IMR-90 (cell line): Measurements from ENCODE around the gene CUBN. TPM values are rescaled to one million over a fixed set of nuclear protein-coding genes. Genes with fewer than 3 reads are reported as not detected.

ENCODE experiments used
- ATAC-seq: fragments of 200-7000 bp; cut with Tn5 transposase; 2 replicates; pipeline ENCODE4 v1.9.1; 2020; ENCODE audit warnings: low read depth, mild to moderate bottlenecking, moderate library complexity
- BruUV-seq: library from RNA; stranded (reverse); fragments of 400-500 nt; replicated peaks from 2 replicates; lab custom pipeline; 2021; lab: Mats Ljungman, UMichigan
- CTCF ChIA-PET: fragments of 300-600 bp; formaldehyde crosslinking; extraction: SDS; loops from one replicate; lab custom pipeline; 2021; ENCODE audit warnings: antibody characterized with exemption; lab: Yijun Ruan, JAX
- POLR2A ChIA-PET: fragments of 300-600 bp; sonication (Branson Sonifier 250); formaldehyde crosslinking; loops from one replicate; lab custom pipeline; 2022; ENCODE audit warnings: antibody characterized with exemption; ENCODE audit not compliant: unreplicated experiment; lab: Charles Lee
- DNase-seq: peaks from one replicate; pipeline ENCODE4 v3.0.0; 2013
- H2AFZ ChIP-seq: replicated peaks from 2 replicates; pipeline ENCODE3; 2013; ENCODE audit warnings: low read length, mild to moderate bottlenecking; ENCODE audit not compliant: poor library complexity
- H2AK5ac ChIP-seq: 2 replicates; pipeline ENCODE4 v1.6.1; 2013; ENCODE audit warnings: low read depth, low read length, inconsistent platforms
- H2AK9ac ChIP-seq: replicated peaks from 2 replicates; pipeline ENCODE3; 2013; ENCODE audit warnings: mild to moderate bottlenecking, low read depth, low read length, moderate library complexity; ENCODE audit not compliant: poor library complexity
- H2BK120ac ChIP-seq: 2 replicates; pipeline ENCODE4 v1.6.1; 2013; ENCODE audit warnings: low read depth, low read length, inconsistent platforms
- H2BK15ac ChIP-seq: 3 replicates; pipeline ENCODE4 v1.6.1; 2013; ENCODE audit warnings: low read depth, low read length, inconsistent platforms
- H2BK20ac ChIP-seq: 2 replicates; pipeline ENCODE4 v1.6.1; 2013; ENCODE audit warnings: low read depth, mild to moderate bottlenecking, inconsistent platforms, low read length, moderate library complexity
- H2BK5ac ChIP-seq: 2 replicates; pipeline ENCODE4 v1.6.1; 2013; ENCODE audit warnings: mild to moderate bottlenecking, low read depth, low read length, inconsistent platforms; ENCODE audit not compliant: poor library complexity, severe bottlenecking
- H3K14ac ChIP-seq: replicated peaks from 2 replicates; pipeline ENCODE4 v1.6.1; 2013; ENCODE audit warnings: low read depth, low read length, inconsistent platforms
- H3K18ac ChIP-seq: 2 replicates; pipeline ENCODE4 v1.6.1; 2013; ENCODE audit warnings: low read depth, low read length, control low read depth
- H3K23ac ChIP-seq: 2 replicates; pipeline ENCODE4 v1.6.1; 2013; ENCODE audit warnings: low read depth, low read length, inconsistent platforms
- H3K27ac ChIP-seq: 2 replicates; pipeline ENCODE4 v1.5.1; 2013; ENCODE audit warnings: mild to moderate bottlenecking, control low read depth, low read length; ENCODE audit not compliant: insufficient read depth
- H3K27me3 ChIP-seq: 2 replicates; pipeline ENCODE4 v1.6.1; 2013; ENCODE audit warnings: low read length; ENCODE audit not compliant: control insufficient read depth, insufficient read depth
- H3K36me3 ChIP-seq: 2 replicates; pipeline ENCODE4 v1.6.1; 2013; ENCODE audit warnings: low read length, mixed read lengths; ENCODE audit not compliant: control insufficient read depth, insufficient read depth
- H3K4ac ChIP-seq: 2 replicates; pipeline ENCODE4 v1.6.1; 2013; ENCODE audit warnings: low read depth, low read length, inconsistent platforms
- H3K4me1 ChIP-seq: 2 replicates; pipeline ENCODE4 v1.6.1; 2013; ENCODE audit warnings: low read length, mixed read lengths; ENCODE audit not compliant: control insufficient read depth, insufficient read depth
- H3K4me2 ChIP-seq: 2 replicates; pipeline ENCODE4 v1.6.1; 2013; ENCODE audit warnings: low read depth, mild to moderate bottlenecking, control low read depth, low read length, moderate library complexity
- H3K4me3 ChIP-seq: 2 replicates; pipeline ENCODE4 v1.5.1; 2013; ENCODE audit warnings: low read depth, mild to moderate bottlenecking, control low read depth, low read length, moderate library complexity; ENCODE audit not compliant: insufficient read depth
- H3K56ac ChIP-seq: 2 replicates; pipeline ENCODE4 v1.6.1; 2013; ENCODE audit warnings: low read length, inconsistent platforms; ENCODE audit not compliant: insufficient read depth; ENCODE audit errors: extremely low read depth
- H3K79me1 ChIP-seq, 2 experiments: 2 replicates each; pipeline ENCODE4 v1.6.1; 2013; ENCODE audit warnings: low read length in 2 of 2, inconsistent platforms in 1 of 2, low read depth in 1 of 2
- H3K9ac ChIP-seq: 2 replicates; pipeline ENCODE4 v1.6.1; 2013; ENCODE audit warnings: low read depth, low read length, control low read depth
- H3K9me1 ChIP-seq: 2 replicates; pipeline ENCODE4 v1.6.1; 2013; ENCODE audit warnings: low read length, inconsistent platforms; ENCODE audit not compliant: insufficient read depth
- H3K9me3 ChIP-seq: 2 replicates; pipeline ENCODE4 v1.6.1; 2013; ENCODE audit warnings: low read length; ENCODE audit not compliant: control insufficient read depth, insufficient read depth
- H4K20me1 ChIP-seq: 2 replicates; pipeline ENCODE4 v1.6.1; 2013; ENCODE audit warnings: low read length, inconsistent platforms; ENCODE audit not compliant: insufficient read depth
- H4K5ac ChIP-seq: 2 replicates; pipeline ENCODE4 v1.6.1; 2013; ENCODE audit warnings: mild to moderate bottlenecking, low read depth, low read length, control low read depth
- H4K8ac ChIP-seq, 2 experiments: 2 replicates each; pipeline ENCODE4 v1.6.1; 2013; ENCODE audit warnings: low read depth in 2 of 2, low read length in 2 of 2, control low read depth in 1 of 2, inconsistent platforms in 1 of 2
- H4K91ac ChIP-seq: 2 replicates; pipeline ENCODE4 v1.6.1; 2013; ENCODE audit warnings: low read depth, low read length, inconsistent platforms; ENCODE audit not compliant: insufficient read depth
- BHLHE40 ChIP-seq: fragments of 150-350 bp; IDR thresholded peaks from 2 replicates; pipeline ENCODE4 v1.6.1; 2016; ENCODE audit warnings: mild to moderate bottlenecking, low read depth, low read length
- CEBPB ChIP-seq: IDR thresholded peaks from 2 replicates; pipeline ENCODE4 v1.6.1; 2012; ENCODE audit warnings: low read depth, low read length, improper control_type of control experiment
- MAFK ChIP-seq: IDR thresholded peaks from 2 replicates; pipeline ENCODE4 v1.6.1; 2012; ENCODE audit warnings: low read depth, low read length, improper control_type of control experiment
- MXI1 ChIP-seq: IDR thresholded peaks from 2 replicates; pipeline ENCODE4 v1.6.1; 2012; ENCODE audit warnings: low read depth, mild to moderate bottlenecking, low read length, moderate library complexity, borderline replicate concordance
- NFE2L2 ChIP-seq: fragments of 150-350 bp; IDR thresholded peaks from 2 replicates; pipeline ENCODE4 v1.6.1; 2016; ENCODE audit warnings: low read depth, mild to moderate bottlenecking, low read length
- POLR2A ChIP-seq: IDR thresholded peaks from 2 replicates; pipeline ENCODE4 v1.6.1; 2012; ENCODE audit warnings: mild to moderate bottlenecking, low read depth, low read length
- RAD21 ChIP-seq: IDR thresholded peaks from 2 replicates; pipeline ENCODE4 v1.6.1; 2012; ENCODE audit warnings: low read length, improper control_type of control experiment
- RCOR1 ChIP-seq: IDR thresholded peaks from 2 replicates; pipeline ENCODE4 v1.6.1; 2012; ENCODE audit warnings: mild to moderate bottlenecking, low read length, improper control_type of control experiment; ENCODE audit not compliant: insufficient replicate concordance
- SMC3 ChIP-seq: fragments of 150-350 bp; IDR thresholded peaks from 2 replicates; pipeline ENCODE4 v1.6.1; 2016; ENCODE audit warnings: low read depth, mild to moderate bottlenecking, antibody characterized with exemption, low read length, moderate library complexity
- WGBS, 2 experiments: methylation state at CpG; one replicate each; pipeline versions ENCODE4 v1.1.5 to v1.1.7; 2013; ENCODE audit warnings: missing lambda C conversion rate in 2 of 2; ENCODE audit not compliant: insufficient read length in 1 of 2; ENCODE audit errors: extremely low coverage in 2 of 2; 5-methylcytosine and 5-hydroxymethylcytosine counted together
- dilution Hi-C: fragments of 300-500 bp; cut with HindIII; formaldehyde crosslinking; loops from one replicate; pipeline ENCODE4 v1.14.3; 2018; ENCODE audit warnings: low sequenced_read_pairs; ENCODE audit not compliant: unreplicated experiment
- in situ Hi-C: fragments of 300-500 bp; cut with MboI; formaldehyde crosslinking; loops from 3 replicates; pipeline ENCODE4 v1.14.3; 2019; ENCODE audit warnings: low sequenced_read_pairs, inconsistent platforms, mixed read lengths
- intact Hi-C: fragments of 100-400 bp; cut with micrococcal nuclease; formaldehyde crosslinking; loops from 2 replicates; pipeline ENCODE4 v1.10.0; 2022
- polyA plus RNA-seq, 3 experiments: library from polyadenylated mRNA; depleted of rRNA; stranded (reverse); fragments of >200 nt; gene quantifications; 2 replicates each; pipeline ENCODE4 v1.2.3, GENCODE V29; 2012; ENCODE audit warnings: low replicate concordance in 1 of 3
- total RNA-seq: library from RNA; depleted of rRNA; stranded (reverse); fragments of >200 nt; gene quantifications from 2 replicates; pipeline ENCODE4 v1.2.3, GENCODE V29; 2012
- TF ChIP-seq, protein P1 (sequence below): fragments of 150-350 bp; IDR thresholded peaks from 2 replicates; pipeline ENCODE4 v1.6.1; 2016; ENCODE audit warnings: low read depth, mild to moderate bottlenecking, low read length, moderate library complexity, borderline replicate concordance
- TF ChIP-seq, protein P2 (sequence below): fragments of 150-350 bp; IDR thresholded peaks from 2 replicates; pipeline ENCODE4 v1.6.1; 2017; ENCODE audit warnings: mild to moderate bottlenecking, antibody characterized with exemption, low read length, low read depth
- TF ChIP-seq, protein P3 (sequence below): conservative IDR thresholded peaks from 2 replicates; pipeline ENCODE4 v1.5.1; 2012; ENCODE audit warnings: mild to moderate bottlenecking, low read depth, low read length, improper control_type of control experiment

Gene CUBN
- total and polyA plus RNA-seq, 2 of the 4 experiments (the other 2 are of a cell fraction): 0.19 to 0.54 TPM

DNA sequence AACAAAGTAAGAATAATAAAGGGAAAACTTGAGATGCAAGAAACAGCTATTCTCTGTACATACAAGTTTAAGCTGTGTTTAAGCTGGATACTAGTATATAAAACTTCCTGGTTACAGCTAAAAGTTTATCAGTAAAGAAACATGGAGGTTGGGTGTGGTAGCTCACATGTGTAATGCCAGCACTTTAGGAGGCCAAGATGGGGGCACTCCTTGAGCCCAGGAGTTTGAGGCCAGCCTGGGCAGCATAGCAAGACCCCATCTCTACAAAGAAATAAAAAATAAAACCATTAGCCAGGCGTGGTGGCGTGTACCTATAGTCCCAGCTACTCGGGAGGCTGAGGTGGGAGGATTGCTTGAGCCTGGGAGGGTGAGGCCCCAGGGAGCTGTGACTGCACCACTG, 315.6 kb downstream of the CUBN start:
- Histone ChIP-seq H3K18ac (no peak overlapping the region), H3K4me1 (peaks cover 6% of the 10 kb centered on the region), H2BK5ac (no peak overlapping the region), H3K9ac (no peak overlapping the region), H3K9me3 (no peaks in the 10 kb centered on the region), H3K27ac (no peak overlapping the region), H4K5ac (no peak overlapping the region), H2BK20ac (no peak overlapping the region), H4K91ac (no peak overlapping the region), H4K20me1 (peaks cover 27% of the 10 kb centered on the region), H3K4ac (no peak overlapping the region), H2AFZ (no peak overlapping the region), H3K23ac (no peak overlapping the region), H3K4me3 (no peak overlapping the region), H2BK120ac (no peak overlapping the region), H3K14ac (no peak overlapping the region), H4K8ac (no peak overlapping the region), H2AK5ac (no peak overlapping the region), H2BK15ac (no peak overlapping the region), H3K4me2 (no peak overlapping the region), H3K9me1 (peaks cover 13% of the 10 kb centered on the region), H3K79me1 (peaks cover 21 to 57% of the 10 kb centered on the region in 2 experiments), H3K36me3 (peaks cover 1% of the 10 kb centered on the region), H2AK9ac (no peak overlapping the region), H3K27me3 (no peaks in the 10 kb centered on the region), H3K56ac (no peak overlapping the region)
- ChIA-PET CTCF (no interaction called here), POLR2A (no interaction called here)
- no TSS peak for BruUV-seq
- ATAC-seq (no peak), DNase-seq (no peak)
- no CpG with 5 or more reads among the region's 3 CpGs for WGBS, 2 experiments
- dilution Hi-C loops (no loop called here), intact Hi-C loops (no loop called here), in situ Hi-C loops (no loop called here)
- no peak for TF ChIP-seq POLR2A
- no peak for TF ChIP-seq NFE2L2
- no peak for TF ChIP-seq SMC3
- TF ChIP-seq, protein P1, sequence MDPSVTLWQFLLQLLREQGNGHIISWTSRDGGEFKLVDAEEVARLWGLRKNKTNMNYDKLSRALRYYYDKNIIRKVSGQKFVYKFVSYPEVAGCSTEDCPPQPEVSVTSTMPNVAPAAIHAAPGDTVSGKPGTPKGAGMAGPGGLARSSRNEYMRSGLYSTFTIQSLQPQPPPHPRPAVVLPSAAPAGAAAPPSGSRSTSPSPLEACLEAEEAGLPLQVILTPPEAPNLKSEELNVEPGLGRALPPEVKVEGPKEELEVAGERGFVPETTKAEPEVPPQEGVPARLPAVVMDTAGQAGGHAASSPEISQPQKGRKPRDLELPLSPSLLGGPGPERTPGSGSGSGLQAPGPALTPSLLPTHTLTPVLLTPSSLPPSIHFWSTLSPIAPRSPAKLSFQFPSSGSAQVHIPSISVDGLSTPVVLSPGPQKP: no peak
- TF ChIP-seq, protein P2, sequence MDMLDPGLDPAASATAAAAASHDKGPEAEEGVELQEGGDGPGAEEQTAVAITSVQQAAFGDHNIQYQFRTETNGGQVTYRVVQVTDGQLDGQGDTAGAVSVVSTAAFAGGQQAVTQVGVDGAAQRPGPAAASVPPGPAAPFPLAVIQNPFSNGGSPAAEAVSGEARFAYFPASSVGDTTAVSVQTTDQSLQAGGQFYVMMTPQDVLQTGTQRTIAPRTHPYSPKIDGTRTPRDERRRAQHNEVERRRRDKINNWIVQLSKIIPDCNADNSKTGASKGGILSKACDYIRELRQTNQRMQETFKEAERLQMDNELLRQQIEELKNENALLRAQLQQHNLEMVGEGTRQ: no peak
- TF ChIP-seq MAFK: no peak
- no peak for TF ChIP-seq MXI1
- TF ChIP-seq CEBPB: no peak
- TF ChIP-seq BHLHE40: no peak
- TF ChIP-seq RAD21: no peak
- TF ChIP-seq RCOR1: no peak
- TF ChIP-seq, protein P3, sequence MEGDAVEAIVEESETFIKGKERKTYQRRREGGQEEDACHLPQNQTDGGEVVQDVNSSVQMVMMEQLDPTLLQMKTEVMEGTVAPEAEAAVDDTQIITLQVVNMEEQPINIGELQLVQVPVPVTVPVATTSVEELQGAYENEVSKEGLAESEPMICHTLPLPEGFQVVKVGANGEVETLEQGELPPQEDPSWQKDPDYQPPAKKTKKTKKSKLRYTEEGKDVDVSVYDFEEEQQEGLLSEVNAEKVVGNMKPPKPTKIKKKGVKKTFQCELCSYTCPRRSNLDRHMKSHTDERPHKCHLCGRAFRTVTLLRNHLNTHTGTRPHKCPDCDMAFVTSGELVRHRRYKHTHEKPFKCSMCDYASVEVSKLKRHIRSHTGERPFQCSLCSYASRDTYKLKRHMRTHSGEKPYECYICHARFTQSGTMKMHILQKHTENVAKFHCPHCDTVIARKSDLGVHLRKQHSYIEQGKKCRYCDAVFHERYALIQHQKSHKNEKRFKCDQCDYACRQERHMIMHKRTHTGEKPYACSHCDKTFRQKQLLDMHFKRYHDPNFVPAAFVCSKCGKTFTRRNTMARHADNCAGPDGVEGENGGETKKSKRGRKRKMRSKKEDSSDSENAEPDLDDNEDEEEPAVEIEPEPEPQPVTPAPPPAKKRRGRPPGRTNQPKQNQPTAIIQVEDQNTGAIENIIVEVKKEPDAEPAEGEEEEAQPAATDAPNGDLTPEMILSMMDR: no peak
